ENCODE data around the gene SRCAP.

DNA sequence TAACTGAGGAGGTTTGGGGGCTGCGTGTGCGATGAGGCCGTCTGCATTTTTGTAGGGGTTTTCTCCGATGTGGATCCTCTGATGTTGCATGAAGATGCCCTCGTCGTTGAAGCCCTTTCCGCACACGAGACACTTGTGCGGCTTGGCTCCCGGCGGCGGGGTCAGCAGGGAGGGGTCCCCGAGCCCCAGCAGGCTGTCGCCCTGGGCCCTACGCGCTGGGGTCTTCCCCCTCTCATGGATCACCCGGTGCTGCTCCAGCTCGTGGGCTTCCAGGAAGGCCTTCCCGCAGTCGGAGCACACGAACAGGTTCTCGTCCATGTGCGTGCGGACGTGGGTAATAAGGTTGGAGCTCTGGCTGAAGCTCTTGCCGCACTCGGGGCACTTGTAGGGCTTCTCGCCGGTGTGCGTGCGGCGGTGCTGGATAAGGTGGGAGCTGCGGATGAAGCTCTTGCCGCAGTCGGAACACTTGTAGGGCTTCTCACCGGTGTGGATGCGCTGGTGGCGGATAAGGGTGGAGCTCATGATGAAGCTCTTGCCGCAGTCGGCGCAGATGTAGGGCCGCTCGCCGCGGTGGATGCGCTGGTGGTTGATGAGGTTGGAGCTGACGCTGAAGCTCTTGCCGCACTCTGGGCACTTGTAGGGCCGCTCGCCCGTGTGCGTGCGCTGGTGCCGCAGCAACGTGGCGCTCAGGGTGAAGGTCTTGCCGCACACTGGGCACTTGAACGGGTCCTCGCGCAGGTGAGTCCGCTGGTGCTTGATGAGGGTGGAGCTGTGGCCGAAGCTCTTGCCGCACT, 83.7 kb downstream of the SRCAP start:
- TF ChIP-seq, protein P1, sequence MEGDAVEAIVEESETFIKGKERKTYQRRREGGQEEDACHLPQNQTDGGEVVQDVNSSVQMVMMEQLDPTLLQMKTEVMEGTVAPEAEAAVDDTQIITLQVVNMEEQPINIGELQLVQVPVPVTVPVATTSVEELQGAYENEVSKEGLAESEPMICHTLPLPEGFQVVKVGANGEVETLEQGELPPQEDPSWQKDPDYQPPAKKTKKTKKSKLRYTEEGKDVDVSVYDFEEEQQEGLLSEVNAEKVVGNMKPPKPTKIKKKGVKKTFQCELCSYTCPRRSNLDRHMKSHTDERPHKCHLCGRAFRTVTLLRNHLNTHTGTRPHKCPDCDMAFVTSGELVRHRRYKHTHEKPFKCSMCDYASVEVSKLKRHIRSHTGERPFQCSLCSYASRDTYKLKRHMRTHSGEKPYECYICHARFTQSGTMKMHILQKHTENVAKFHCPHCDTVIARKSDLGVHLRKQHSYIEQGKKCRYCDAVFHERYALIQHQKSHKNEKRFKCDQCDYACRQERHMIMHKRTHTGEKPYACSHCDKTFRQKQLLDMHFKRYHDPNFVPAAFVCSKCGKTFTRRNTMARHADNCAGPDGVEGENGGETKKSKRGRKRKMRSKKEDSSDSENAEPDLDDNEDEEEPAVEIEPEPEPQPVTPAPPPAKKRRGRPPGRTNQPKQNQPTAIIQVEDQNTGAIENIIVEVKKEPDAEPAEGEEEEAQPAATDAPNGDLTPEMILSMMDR (IDR thresholded peaks at IDR 0.05; ENCODE audit: low read length): no peak
- no peak for TF ChIP-seq EZH2 (optimal IDR thresholded peaks at IDR 0.05; ENCODE audit: low read depth, low read length)

Measured in MM.1S (cell line).